Peyer's patch (tissue), 4 donors: ENCODE results near the gene TM4SF5.

Experiments used
- CTCF ChIP-seq, 6 experiments: fragments of 450-650 bp in 4 of 6; fragments of 200-600 bp in 2 of 6; sonication (generic) in 1 of 6; IDR thresholded peaks; one replicate each; pipeline ENCODE4 v1.5.1; 2017 to 2019; ENCODE audit warnings: antibody characterized with exemption in 6 of 6, mild to moderate bottlenecking in 3 of 6, moderate library complexity in 1 of 6
- POLR2A ChIP-seq, 2 donors: fragments of 450-650 bp; IDR thresholded peaks; one replicate each; pipeline ENCODE4 v1.5.1; 2017; ENCODE audit warnings: antibody characterized with exemption in 2 of 2, mild to moderate bottlenecking in 2 of 2, moderate library complexity in 2 of 2

- TF ChIP-seq CTCF (IDR thresholded peaks at IDR 0.05) = no peak
- TF ChIP-seq POLR2A (IDR thresholded peaks at IDR 0.05) = no peak
These were observed 46.6 kb downstream of the TM4SF5 start for GRCh38 chr17:4818276-4818675.
